Measurements from ENCODE around the gene COMTD1. TPM values are rescaled to one million over a fixed set of nuclear protein-coding genes. Genes with fewer than 3 reads are reported as not detected.

COMTD1 gene
- total RNA-seq (2021; fragmentation: NEBNext Ultra II Directional; extraction: Animal tissue kit (Norgen Biotek cat#: 25700)): 31.9 and 32.5 TPM in 2 replicates
- 42.4 and 59.4 TPM in 2 replicates for polyA plus RNA-seq (2011; rRNA removed)
- 39.1 TPM for polyA plus RNA-seq (2011; cell fraction: cytosol; rRNA removed)
- polyA plus RNA-seq (2011; cell fraction: nucleus; rRNA removed): 70.0 TPM
- 26.0 to 34.8 TPM (median 30.2 TPM) in 4 replicates for polyA plus RNA-seq (2012, experiment 1 of 2)
- polyA plus RNA-seq (2012, experiment 2 of 2): 26.7 TPM
- 46.2 TPM for polyA plus RNA-seq (2013, experiment 1 of 2)
- polyA plus RNA-seq (2013, experiment 2 of 2): 41.3 TPM
- polyA minus RNA-seq (2011; rRNA and poly(A)+ RNA removed): 2.0 and 2.8 TPM in 2 replicates
- 12.6 TPM for polyA minus RNA-seq (2011; cell fraction: cytosol; rRNA and poly(A)+ RNA removed)
- polyA minus RNA-seq (2011; cell fraction: nucleus; rRNA and poly(A)+ RNA removed): 10.9 TPM
- long read RNA-seq, experiment 1, transcript COMTD1-201 (7 exons, 976 nt): major isoform, 16 of 34 reads
- long read RNA-seq, experiment 1, transcript COMTD1-204 (5 exons, 796 nt): minor isoform, 6 of 34 reads
- long read RNA-seq, experiment 1, partial matches to known transcripts: 6 of 34 reads
- long read RNA-seq, experiment 1, other reads (novel, unspliced or antisense): 5 of 34 reads
- long read RNA-seq, experiment 2: 0 reads

GRCh38 chr10:75235375-75236177 lies at the start of gene COMTD1:
Gene COMTD1, minus strand, starts transcription at chr10:75235957. Its CDS starts 29 bp downstream, at chr10:75235928.
- H4K8ac ChIP-seq (ENCODE audit: extremely low read depth, insufficient read depth, low read length): peak within 1 kb of the TSS; percentile 76; the same call in 1 of the 2 replicates
- no peak within 1 kb of the TSS for H2AK5ac ChIP-seq (ENCODE audit: low read depth, low read length)
- peak within 1 kb of the TSS; percentile 93; the same call in 1 of the 2 replicates for H3K18ac ChIP-seq (ENCODE audit: extremely low read depth, low read length)
- peak within 1 kb of the TSS; percentile 26 to 70 (median 64) for H3K4me3 ChIP-seq (ENCODE audit: extremely low read depth in 1 of 4, insufficient read depth in 2 of 4, low read depth in 3 of 4, low read length in 4 of 4)
- no peak within 1 kb of the TSS for H3K27ac ChIP-seq (ENCODE audit: low read depth, low read length)
- peak within 1 kb of the TSS; percentile 79 for H4K91ac ChIP-seq (replicated peaks; ENCODE audit: insufficient read length, low read length)
- H3K9ac ChIP-seq (replicated peaks in 1 of 4; ENCODE audit: extremely low read depth in 1 of 4, low read depth in 3 of 4, low read length in 3 of 4): peak within 1 kb of the TSS in 3 of 4 experiments; percentile 16 to 71 (median 45); a peak in 4 of 7 replicates
- WGBS, 2 experiments (ENCODE audit: extremely low coverage in 1 of 2, insufficient coverage in 1 of 2, insufficient read length in 1 of 2, insufficient replicate concordance in 2 of 2, low coverage in 1 of 2, low lambda C conversion rate in 2 of 2, missing lambda C conversion rate in 1 of 2): 1% methylated on average over 35 of the region's 76 CpGs; no CpG with 5 or more reads in 1 of the 2 experiments
- peaks cover 12 to 24% (median 13%) of the 10 kb centered on the region in 4 experiments for H3K36me3 ChIP-seq (ENCODE audit: control insufficient read depth in 2 of 4, insufficient read depth in 4 of 4, low read length in 3 of 4)
- H2BK12ac ChIP-seq (ENCODE audit: low read depth, low read length): no peak within 1 kb of the TSS
- H3K4me2 ChIP-seq (ENCODE audit: insufficient read depth in 1 of 2, low read depth in 2 of 2, low read length in 2 of 2): peak within 1 kb of the TSS; percentile 83 to 93
- H3K4me1 ChIP-seq (replicated peaks in 1 of 4; ENCODE audit: control insufficient read depth in 3 of 4, insufficient read depth in 4 of 4, low read length in 3 of 4): peaks cover 0 to 15% (median 10%) of the 10 kb centered on the region in 4 experiments; a peak in 6 of 7 replicates
- peak within 1 kb of the TSS; percentile 55 for H3K56ac ChIP-seq (replicated peaks; ENCODE audit: insufficient read length, low read depth, low read length)
- H3K79me1 ChIP-seq (ENCODE audit: low read depth, low read length): no peaks in the 10 kb centered on the region
- POLR2A ChIA-PET (ENCODE audit: partially characterized antibody): interaction anchor here (1.3 to 27.6 kb wide), 5 partner anchors 15 to 408 kb away, joined by 3 to 801 read pairs (median 13); partner anchors contain the start of genes SAMD8 and VDAC2
- peak within 1 kb of the TSS; percentile 48 for H4K5ac ChIP-seq (ENCODE audit: insufficient read length, low read depth, low read length)
- H3K23ac ChIP-seq (ENCODE audit: insufficient read length): no peak within 1 kb of the TSS
- no peaks in the 10 kb centered on the region for H3K9me3 ChIP-seq (ENCODE audit: insufficient read depth in 2 of 2, low read depth in 1 of 2, low read length in 1 of 2)
- H2BK120ac ChIP-seq (replicated peaks; ENCODE audit: low read depth, low read length): no peak within 1 kb of the TSS
- H3K23me2 ChIP-seq (ENCODE audit: low read depth, low read length): peaks cover 13% of the 10 kb centered on the region; the same call in 1 of the 2 replicates
- FAIRE-seq (no peak), DNase-seq (ENCODE audit: low read depth in 1 of 2, low spot score in 2 of 2) (peak; percentile 91 to 98)
- H4K20me1 ChIP-seq (replicated peaks in 1 of 2; ENCODE audit: control insufficient read depth in 1 of 2, insufficient read depth in 2 of 2, low read length in 2 of 2): peaks cover 0 to 2% of the 10 kb centered on the region in 2 experiments
- no peak within 1 kb of the TSS for H3K14ac ChIP-seq (ENCODE audit: insufficient read length)
- H2BK15ac ChIP-seq (ENCODE audit: low read length): peak within 1 kb of the TSS; percentile 46; the same call in 1 of the 2 replicates
- H2BK5ac ChIP-seq (ENCODE audit: low read depth, low read length): peak within 1 kb of the TSS; percentile 93; the same call in 1 of the 2 replicates
- H2AFZ ChIP-seq (ENCODE audit: low read length): peak within 1 kb of the TSS; percentile 60; the same call in 1 of the 2 replicates
- H3K27me3 ChIP-seq (replicated peaks in 1 of 4; ENCODE audit: control insufficient read depth in 3 of 4, extremely low read depth in 1 of 4, insufficient read depth in 3 of 4, low read length in 3 of 4): no peaks in the 10 kb centered on the region
- no peak within 1 kb of the TSS for H2BK20ac ChIP-seq (ENCODE audit: low read length)
- H3K79me2 ChIP-seq (ENCODE audit: control insufficient read depth in 1 of 2, insufficient read depth in 2 of 2, low read length in 2 of 2): no peaks in the 10 kb centered on the region
- CTCF ChIA-PET (ENCODE audit: partially characterized antibody): interaction anchor here (0.6 to 18.9 kb wide), 26 partner anchors 11 to 1847 kb away, joined by 3 to 209 read pairs (median 5); partner anchors contain the start of genes SAMD8 and VDAC2
- H3K4ac ChIP-seq (replicated peaks; ENCODE audit: insufficient read length, low read depth, low read length): no peak within 1 kb of the TSS
- TF ChIP-seq POLR2A (IDR thresholded peaks at IDR 0.05; ENCODE audit: control extremely low read depth in 1 of 2, low read depth in 2 of 2, low read length in 2 of 2) (0 out of 3 replicates have a peak, but pooled peaks of 1 of the 2 experiments have one; percentile 12), JUND (IDR thresholded peaks at IDR 0.05; ENCODE audit: low read length) (peak; percentile 57), SIX5 (IDR thresholded peaks at IDR 0.05; ENCODE audit: low read depth, low read length) (no peak), MAX (IDR thresholded peaks at IDR 0.05) (peak; percentile 66), GABPA (IDR thresholded peaks at IDR 0.05; ENCODE audit: borderline replicate concordance, insufficient read depth, low read length) (peak; percentile 21; the same call in 1 of the 2 replicates), NANOG (IDR thresholded peaks at IDR 0.05; ENCODE audit: insufficient read depth, low read depth, low read length, poor library complexity, severe bottlenecking) (no peak)
- TF ChIP-seq, protein P1, sequence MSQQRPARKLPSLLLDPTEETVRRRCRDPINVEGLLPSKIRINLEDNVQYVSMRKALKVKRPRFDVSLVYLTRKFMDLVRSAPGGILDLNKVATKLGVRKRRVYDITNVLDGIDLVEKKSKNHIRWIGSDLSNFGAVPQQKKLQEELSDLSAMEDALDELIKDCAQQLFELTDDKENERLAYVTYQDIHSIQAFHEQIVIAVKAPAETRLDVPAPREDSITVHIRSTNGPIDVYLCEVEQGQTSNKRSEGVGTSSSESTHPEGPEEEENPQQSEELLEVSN (IDR thresholded peaks at IDR 0.05): peak; percentile 62
